SK-N-SH (cell line): Measurements from ENCODE around the gene FYCO1. TPM values are rescaled to one million over a fixed set of nuclear protein-coding genes. Genes with fewer than 3 reads are reported as not detected.

Experiments
- CTCF ChIA-PET: fragments of 300-600, 350-600 bp; formaldehyde crosslinking; extraction: SDS; loops from one replicate; lab custom pipeline; 2021; lab: Yijun Ruan, JAX
- POLR2A ChIA-PET: fragments of 350-600 bp; sonication (Branson Sonifier 250); formaldehyde crosslinking; extraction: SDS; loops from one replicate; lab custom pipeline; 2020; ENCODE audit warnings: antibody characterized with exemption, inconsistent platforms; lab: Yijun Ruan, JAX
- DNase-seq: peaks from one replicate; pipeline ENCODE4 v3.0.0; 2012
- H2AFZ ChIP-seq: fragments of 200-600 bp; sonication (generic); 2 replicates; pipeline ENCODE4 v1.8.1; 2016; ENCODE audit warnings: antibody characterized with exemption, mild to moderate bottlenecking, low read depth
- H3F3A ChIP-seq: fragments of 200-600 bp; sonication (generic); replicated peaks from 2 replicates; pipeline ENCODE3; 2016; ENCODE audit warnings: antibody characterized with exemption, mild to moderate bottlenecking; ENCODE audit not compliant: insufficient read depth
- H3K27ac ChIP-seq, 2 experiments: fragments of 200-500 bp in 1 of 2; fragments of 200-600 bp in 1 of 2; sonication (Bioruptor generic) in 1 of 2; sonication (generic), shearing (Covaris generic) in 1 of 2; 2 replicates each; pipeline versions ENCODE4 v1.5.1 to v1.6.1; 2014 to 2016; ENCODE audit warnings: low read depth in 2 of 2, inconsistent platforms in 1 of 2, low read length in 1 of 2, mild to moderate bottlenecking in 1 of 2, mixed read lengths in 1 of 2
- H3K27me3 ChIP-seq: fragments of 200-600 bp; sonication (generic), shearing (Covaris generic); 2 replicates; pipeline ENCODE4 v1.6.1; 2016; ENCODE audit warnings: mixed run types; ENCODE audit not compliant: insufficient read depth
- H3K36me3 ChIP-seq, 2 experiments: fragments of 200-500 bp in 1 of 2; fragments of 200-600 bp in 1 of 2; sonication (Bioruptor generic) in 1 of 2; sonication (generic) in 1 of 2; replicated peaks in 1 of 2; 2 replicates each; pipeline versions ENCODE3 to v1.5.1; 2014 to 2016; ENCODE audit warnings: low read length in 1 of 2, mild to moderate bottlenecking in 1 of 2; ENCODE audit not compliant: insufficient read depth in 2 of 2, control insufficient read depth in 1 of 2
- H3K4me1 ChIP-seq, 2 experiments: fragments of 200-500 bp in 1 of 2; fragments of 200-600 bp in 1 of 2; sonication (Bioruptor generic) in 1 of 2; sonication (generic), shearing (Covaris generic) in 1 of 2; 2 replicates each; pipeline versions ENCODE4 v1.5.1 to v1.6.1; 2014 to 2016; ENCODE audit warnings: low read depth in 1 of 2, low read length in 1 of 2, mixed run types in 1 of 2; ENCODE audit not compliant: insufficient read depth in 2 of 2, control insufficient read depth in 1 of 2
- H3K4me2 ChIP-seq: fragments of 200-600 bp; sonication (generic), shearing (Covaris generic); 2 replicates; pipeline ENCODE4 v1.6.1; 2017; ENCODE audit warnings: mixed run types
- H3K4me3 ChIP-seq, 2 experiments: fragments of 200-500 bp in 1 of 2; fragments of 200-600 bp in 1 of 2; sonication (Bioruptor generic) in 1 of 2; sonication (generic), shearing (Covaris generic) in 1 of 2; 2 replicates each; pipeline versions ENCODE4 v1.5.1 to v1.8.1; 2014 to 2016; ENCODE audit warnings: low read depth in 2 of 2, inconsistent platforms in 1 of 2, low read length in 1 of 2, mild to moderate bottlenecking in 1 of 2, mixed read lengths in 1 of 2, moderate library complexity in 1 of 2
- H3K79me2 ChIP-seq: fragments of 200-600 bp; sonication (generic); 2 replicates; pipeline ENCODE4 v1.8.1; 2017; ENCODE audit warnings: mild to moderate bottlenecking; ENCODE audit not compliant: insufficient read depth
- H3K9ac ChIP-seq: fragments of 200-600 bp; sonication (generic); 2 replicates; pipeline ENCODE4 v1.6.1; 2017; ENCODE audit warnings: mixed run types
- H3K9me2 ChIP-seq: fragments of 200-600 bp; sonication (generic); 2 replicates; pipeline ENCODE4 v1.6.1; 2017; ENCODE audit warnings: mixed run types
- H3K9me3 ChIP-seq: fragments of 200-600 bp; sonication (generic); 2 replicates; pipeline ENCODE4 v1.6.1; 2017; ENCODE audit warnings: mixed run types, mild to moderate bottlenecking, moderate library complexity
- H4K20me1 ChIP-seq: fragments of 200-600 bp; sonication (generic); 2 replicates; pipeline ENCODE4 v1.6.1; 2017; ENCODE audit warnings: mild to moderate bottlenecking, mixed run types; ENCODE audit not compliant: insufficient read depth
- EZH2phosphoT487 ChIP-seq: fragments of 200-600 bp; sonication (generic); IDR thresholded peaks from 2 replicates; pipeline ENCODE4 v1.6.1; 2017; ENCODE audit warnings: low read depth, mixed run types, mild to moderate bottlenecking, antibody characterized with exemption, moderate library complexity, borderline replicate concordance
- FOXM1 ChIP-seq: IDR thresholded peaks from 2 replicates; pipeline ENCODE4 v1.4.0; 2012; ENCODE audit warnings: low read depth, mild to moderate bottlenecking
- GATA2 ChIP-seq: sonication (generic); formaldehyde crosslinking; IDR thresholded peaks from 2 replicates; pipeline ENCODE4 v1.5.0; 2020; ENCODE audit warnings: mild to moderate bottlenecking, missing genetic modification reagents
- POLR2AphosphoS5 ChIP-seq: IDR thresholded peaks from 2 replicates; pipeline ENCODE4 v1.6.1; 2012; ENCODE audit warnings: low read depth, low read length
- SIN3A ChIP-seq: IDR thresholded peaks from 2 replicates; pipeline ENCODE4 v1.6.1; 2012; ENCODE audit warnings: low read depth, mild to moderate bottlenecking, low read length, moderate library complexity, borderline replicate concordance
- SMC3 ChIP-seq: IDR thresholded peaks from 2 replicates; pipeline ENCODE4 v1.6.1; 2012; ENCODE audit warnings: low read depth, low read length, improper control_type of control experiment
- WGBS: methylation state at CpG from one replicate; pipeline ENCODE4 v1.1.6; 2017; ENCODE audit warnings: low lambda C conversion rate; 5-methylcytosine and 5-hydroxymethylcytosine counted together
- polyA plus RNA-seq, 3 experiments: library from polyadenylated mRNA; depleted of rRNA; stranded (reverse); fragments of >200 nt; gene quantifications; 2 replicates each; pipeline ENCODE4 v1.2.3, GENCODE V29; 2012

The FYCO1 gene
- polyA plus RNA-seq, 1 of the 3 experiments (the other 2 are of a cell fraction), result 5.5 TPM

DNA sequence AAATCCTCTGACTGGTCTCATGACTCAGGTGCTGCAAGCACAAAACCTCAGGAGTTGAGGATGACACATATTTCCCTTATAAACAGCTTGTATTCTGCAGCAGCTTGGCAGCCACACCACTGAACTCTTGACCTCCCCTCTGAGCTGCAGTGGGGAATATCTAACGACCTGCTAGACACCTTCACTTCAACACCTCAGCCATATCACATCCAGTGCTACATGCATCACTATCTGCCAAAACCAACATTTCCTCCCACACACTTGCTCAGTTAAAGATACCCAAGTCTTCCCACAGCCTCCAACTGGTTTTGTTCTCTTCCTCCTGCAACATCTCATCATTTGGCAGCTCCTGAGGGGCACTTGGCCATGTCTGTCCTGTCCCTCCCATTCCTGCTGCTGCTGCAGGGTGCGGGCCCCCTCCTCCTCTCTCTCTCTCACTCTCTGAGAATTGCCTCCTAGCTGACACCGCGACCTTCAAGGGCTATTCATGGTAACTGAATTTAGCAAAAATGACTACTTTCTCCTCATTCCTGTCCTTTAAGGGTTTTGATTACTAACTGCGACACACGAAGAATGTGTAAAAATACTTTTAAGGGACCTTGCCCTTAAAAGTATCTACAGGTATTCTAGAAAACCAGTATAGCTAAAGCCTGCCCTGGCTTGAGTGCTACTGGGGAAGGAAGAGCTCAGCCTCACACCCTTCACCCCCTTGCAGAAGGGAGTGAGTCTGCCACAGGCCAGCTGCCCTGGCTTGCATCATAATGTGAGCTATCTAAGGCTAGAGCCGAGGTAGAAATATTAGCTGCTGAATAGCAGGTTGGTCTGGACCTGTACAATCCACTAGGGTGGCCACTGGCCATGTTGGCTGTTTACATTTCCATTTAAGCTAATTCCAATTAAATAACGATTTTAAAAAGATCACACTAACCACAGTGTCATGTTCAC, 114.3 kb downstream of the FYCO1 start:
- WGBS, result 58% methylated on average over 8 of the region's 8 CpGs
- TF ChIP-seq SMC3 (no peak), EZH2phosphoT487 (no peak), FOXM1 (no peak), SIN3A (no peak)
- TF ChIP-seq, all 33 proteins: peak for 0
- Histone ChIP-seq H2AFZ (no peak overlapping the region), H3K27ac (no peak overlapping the region), H3K9me3 (no peaks in the 10 kb centered on the region), H3K36me3 (no peaks in the 10 kb centered on the region), H3F3A (no peaks in the 10 kb centered on the region), H3K4me1 (no peaks in the 10 kb centered on the region; a peak in 1 of 4 replicates), H3K4me2 (no peak overlapping the region; the same call in 1 of the 2 replicates), H4K20me1 (no peaks in the 10 kb centered on the region), H3K9ac (no peak overlapping the region), H3K4me3 (no peak overlapping the region), H3K27me3 (no peaks in the 10 kb centered on the region), H3K9me2 (no peaks in the 10 kb centered on the region), H3K79me2 (no peaks in the 10 kb centered on the region)
- no peak for DNase-seq
- POLR2A ChIA-PET, result no interaction called here
- CTCF ChIA-PET, result interaction anchor here (0.9 to 2.3 kb wide), 3 partner anchors 20 to 120 kb away, joined by 3 to 6 read pairs (median 3); no protein-coding TSS in a partner anchor

DNA sequence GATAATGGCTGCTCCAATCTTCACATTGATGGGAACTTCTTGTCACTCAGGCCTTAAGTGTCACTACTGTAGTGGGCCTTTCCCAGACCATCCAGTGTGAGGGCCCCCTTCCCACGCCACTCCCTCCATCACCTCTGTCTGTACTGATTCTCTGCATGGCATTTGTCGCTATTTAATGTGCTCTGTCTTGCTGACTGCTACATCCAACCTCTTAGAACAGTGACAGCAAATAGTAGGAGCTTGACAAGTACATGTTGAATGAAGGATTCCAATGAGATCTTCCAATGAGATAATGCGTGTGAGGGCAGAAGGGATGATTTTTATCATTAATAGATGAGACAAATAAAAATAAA, 114.9 kb downstream of the FYCO1 start:
- H3K9me3 ChIP-seq, result no peaks in the 10 kb centered on the region
- H3K36me3 ChIP-seq, result no peaks in the 10 kb centered on the region
- DNase-seq, result no peak
- CTCF ChIA-PET, result interaction anchor here (1.6 to 2.3 kb wide), 2 partner anchors 20 to 49 kb away, joined by 3 to 6 read pairs; no protein-coding TSS in a partner anchor
- no peaks in the 10 kb centered on the region for H3F3A ChIP-seq
- H3K9me2 ChIP-seq, result no peaks in the 10 kb centered on the region
- no peaks in the 10 kb centered on the region for H4K20me1 ChIP-seq
- no peak overlapping the region for H2AFZ ChIP-seq
- no peaks in the 10 kb centered on the region; a peak in 1 of 4 replicates for H3K4me1 ChIP-seq
- TF ChIP-seq GATA2 (CRISPR knock-in tag), result no peak
- TF ChIP-seq, all 33 proteins: peak for 0
- POLR2A ChIA-PET, result no interaction called here
- H3K4me2 ChIP-seq, result no peak overlapping the region
- H3K27ac ChIP-seq, result no peak overlapping the region
- no peak overlapping the region for H3K9ac ChIP-seq
- no peaks in the 10 kb centered on the region for H3K27me3 ChIP-seq
- H3K4me3 ChIP-seq, result no peak overlapping the region
- 27% methylated on average over 3 of the region's 3 CpGs for WGBS
- H3K79me2 ChIP-seq, result no peaks in the 10 kb centered on the region

DNA sequence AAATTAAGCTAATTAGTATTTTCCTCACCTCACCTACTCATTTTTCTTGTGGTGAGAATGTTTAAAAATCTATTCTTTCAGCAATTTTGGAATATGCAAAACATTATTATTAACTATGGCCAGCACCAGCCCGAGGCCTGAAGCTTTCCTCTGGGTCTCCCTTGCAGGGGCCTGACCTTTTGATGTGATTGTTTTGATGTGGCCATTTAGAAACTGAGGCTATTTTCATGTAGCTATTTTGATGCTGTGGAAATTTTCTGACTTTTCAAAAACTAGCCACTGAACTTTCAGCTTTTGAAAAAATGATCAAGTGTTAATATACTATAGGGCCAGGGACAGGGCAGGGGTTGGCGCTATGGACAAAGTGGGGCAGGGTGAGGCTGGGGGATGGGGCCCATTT, 117.5 kb downstream of the FYCO1 start:
- H3K27me3 ChIP-seq, result no peaks in the 10 kb centered on the region
- H3K79me2 ChIP-seq, result no peaks in the 10 kb centered on the region
- no peaks in the 10 kb centered on the region for H3K36me3 ChIP-seq
- no peak overlapping the region for H3K9ac ChIP-seq
- no peaks in the 10 kb centered on the region for H4K20me1 ChIP-seq
- H3K27ac ChIP-seq, result no peak overlapping the region
- no peaks in the 10 kb centered on the region for H3F3A ChIP-seq
- H3K9me3 ChIP-seq, result no peaks in the 10 kb centered on the region
- ChIA-PET CTCF (interaction anchor here (0.9 to 1.4 kb wide), 3 partner anchors 10 to 200 kb away, joined by 3 to 4 read pairs (median 4); no protein-coding TSS in a partner anchor), POLR2A (no interaction called here)
- H3K9me2 ChIP-seq, result no peaks in the 10 kb centered on the region
- no peak for TF ChIP-seq POLR2AphosphoS5
- no peak for DNase-seq
- H3K4me2 ChIP-seq, result no peak overlapping the region
- H3K4me1 ChIP-seq, result no peaks in the 10 kb centered on the region; a peak in 1 of 4 replicates
- WGBS, result 63% methylated on average over 2 of the region's 2 CpGs
- H3K4me3 ChIP-seq, result no peak overlapping the region
- no peak overlapping the region for H2AFZ ChIP-seq
